Heart left ventricle (tissue), 13 donors: ENCODE results near the gene ZNF423.

Source experiments
- CTCF ChIP-seq, 12 donors: fragments of 200-600 bp; sonication (generic) in 4 of 12; IDR thresholded peaks; one replicate each; pipeline versions ENCODE4 v1.5.0 to v1.8.0; 2018 to 2022; ENCODE audit warnings: antibody characterized with exemption in 12 of 12, mild to moderate bottlenecking in 5 of 12
- POLR2A ChIP-seq, 2 donors: fragments of 450-650 bp; IDR thresholded peaks; one replicate each; pipeline ENCODE4 v1.6.1; 2017; ENCODE audit warnings: antibody characterized with exemption in 2 of 2, mild to moderate bottlenecking in 2 of 2, moderate library complexity in 2 of 2
- donor health status: ischemic (EF 13 %, LVEDD 7.1; RV severe dilation, severe dysfunction).
- donor health status: DM: no; HTN: yes; CAD: no.
- donor health status: DM: no; HTN: no; CAD: no.
- donor health status: ischemic (EF 25% LVEDD 6.9; RV normal size, moderate dysfunction).
- donor health status: ischemic (EF 25% LVEDD 5.7; RV mildly dilated, moderate dysfunction).
- donor health status: ischemic (EF 35%, LVEDD 5.7; RV mildly dilated, moderate dysfunction).
- donor health status: nonischemic (EF 11% LVEDD 7.7; RV severe dilation, severe dysfunction).
- donor health status: DM: yes; HTN: yes; CAD: no.
- donor health status: PGD.
- donor health status: ischemic (EF 29% LVEDD 5.4; RV normal size, mild dysfunction).
- donor health status: nonischemic (EF 23%, LVEDD 6.1; RV moderate dilation, normal function).

DNA sequence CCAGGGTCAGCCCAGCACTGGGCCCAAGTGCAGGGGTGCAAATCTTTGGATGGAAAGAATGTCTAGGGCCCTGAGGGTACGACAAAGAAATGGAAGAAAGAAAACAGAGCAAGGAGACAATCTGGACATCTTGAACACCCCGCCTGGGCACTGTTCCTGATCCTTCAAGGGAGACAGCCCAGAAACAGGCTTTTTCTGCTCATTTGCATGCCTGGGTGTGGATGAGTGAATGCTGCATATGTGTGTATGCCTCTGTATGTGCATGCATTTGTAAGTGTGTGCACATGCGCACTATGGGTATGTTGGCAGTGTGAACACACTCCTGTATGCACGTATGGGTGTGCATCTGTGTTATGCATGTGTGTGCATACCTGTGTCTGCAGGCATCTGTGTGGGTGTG is 79.2 kb downstream of the ZNF423 start:
- no peak for TF ChIP-seq CTCF (IDR thresholded peaks at IDR 0.05)
- no peak for TF ChIP-seq POLR2A (IDR thresholded peaks at IDR 0.05)
